HG03575 (cell line): ENCODE results near the gene SLC35G2.

Experiments used
- ATAC-seq: cut with Tn5 transposase; IDR thresholded peaks from one replicate; pipeline ENCODE4 v1.9.1; 2021; ENCODE audit not compliant: unreplicated experiment, insufficient number of reproducible peaks, low FRiP score; ENCODE audit errors: extremely low read depth

SLC35G2 gene

DNA sequence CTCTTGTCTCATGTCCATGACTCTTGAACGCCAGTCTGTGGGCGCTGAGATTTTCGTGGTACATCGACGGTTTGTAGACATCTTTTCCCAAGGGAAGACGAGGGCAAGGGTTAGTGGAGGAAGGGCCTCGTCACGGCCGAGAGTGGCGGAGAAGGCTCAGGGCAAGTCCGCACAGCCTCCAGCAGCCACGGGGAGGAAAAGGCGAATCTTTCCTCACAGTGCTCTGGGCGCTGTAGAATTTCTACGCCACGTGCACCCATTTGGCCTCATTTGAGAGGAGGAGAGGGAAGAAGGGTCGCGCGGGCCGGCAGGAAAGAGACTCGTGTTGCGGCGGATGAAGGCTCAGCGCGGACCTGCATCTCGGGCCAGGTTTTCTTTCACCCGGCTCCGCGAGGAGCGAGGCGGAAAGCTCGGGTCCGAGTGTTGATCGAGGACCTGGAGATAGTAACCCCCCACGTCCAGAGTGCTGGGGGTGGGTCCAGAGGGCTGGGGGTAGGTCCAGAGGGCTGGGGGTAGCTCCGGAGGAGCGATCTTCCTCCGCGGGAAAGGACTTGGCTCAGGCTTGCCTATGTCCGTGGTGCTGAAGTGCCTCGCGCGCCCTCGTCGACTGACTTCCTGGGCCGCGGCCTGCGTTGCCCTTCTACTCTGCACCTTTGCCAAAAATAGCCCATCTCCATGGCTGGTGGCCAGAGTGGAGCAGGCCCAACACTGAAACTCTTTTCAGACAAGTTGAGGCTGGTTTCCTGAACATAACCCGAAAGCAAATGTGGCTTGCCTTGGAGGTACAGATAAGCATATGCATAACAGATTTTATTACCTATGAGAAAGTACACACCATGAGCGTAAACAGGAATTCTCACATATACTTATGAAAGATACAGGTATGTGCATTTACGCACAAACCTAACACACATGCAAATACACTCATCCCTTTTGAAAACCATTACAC, 1.1 kb downstream of the SLC35G2 start:
- no peak for ATAC-seq

GRCh38 chr3:136831461-136831860, 12.5 kb downstream of the SLC35G2 start:
- ATAC-seq = no peak

- no peak for ATAC-seq
Observed at GRCh38 chr3:136835089-136835812, 16.3 kb downstream of the SLC35G2 start.

DNA sequence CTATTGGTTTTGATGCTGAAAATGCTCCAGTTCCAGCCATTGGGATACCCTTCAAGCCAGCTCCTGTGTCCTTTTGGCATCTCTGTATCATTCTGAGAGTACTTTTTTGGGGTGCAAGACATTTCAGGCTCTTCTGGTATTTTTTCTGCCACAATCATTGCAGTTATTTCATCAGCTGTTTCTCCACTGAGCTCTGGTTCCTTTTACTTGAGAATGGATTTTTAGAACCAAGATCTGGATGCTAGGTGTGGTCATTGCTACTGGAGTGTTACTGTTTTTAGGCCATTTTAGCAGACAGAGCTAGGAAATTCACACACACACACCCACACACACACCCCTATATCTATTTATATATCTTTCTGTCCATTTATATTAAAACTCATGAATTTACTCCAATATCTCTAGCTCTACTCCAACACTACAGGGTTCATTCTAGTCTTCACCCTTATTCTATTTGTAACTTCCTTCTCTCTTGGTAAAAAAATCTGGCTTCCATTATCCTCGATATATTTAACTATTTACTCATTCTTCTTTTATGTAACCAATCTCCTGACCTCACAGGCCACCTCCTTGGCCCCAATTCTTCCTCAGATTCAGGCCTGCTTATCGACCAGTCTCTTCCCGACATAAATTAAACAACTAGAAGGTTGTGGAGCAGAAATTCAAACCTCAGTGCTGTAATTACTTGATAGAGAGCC, 17.0 kb downstream of the SLC35G2 start:
- ATAC-seq = no peak

DNA sequence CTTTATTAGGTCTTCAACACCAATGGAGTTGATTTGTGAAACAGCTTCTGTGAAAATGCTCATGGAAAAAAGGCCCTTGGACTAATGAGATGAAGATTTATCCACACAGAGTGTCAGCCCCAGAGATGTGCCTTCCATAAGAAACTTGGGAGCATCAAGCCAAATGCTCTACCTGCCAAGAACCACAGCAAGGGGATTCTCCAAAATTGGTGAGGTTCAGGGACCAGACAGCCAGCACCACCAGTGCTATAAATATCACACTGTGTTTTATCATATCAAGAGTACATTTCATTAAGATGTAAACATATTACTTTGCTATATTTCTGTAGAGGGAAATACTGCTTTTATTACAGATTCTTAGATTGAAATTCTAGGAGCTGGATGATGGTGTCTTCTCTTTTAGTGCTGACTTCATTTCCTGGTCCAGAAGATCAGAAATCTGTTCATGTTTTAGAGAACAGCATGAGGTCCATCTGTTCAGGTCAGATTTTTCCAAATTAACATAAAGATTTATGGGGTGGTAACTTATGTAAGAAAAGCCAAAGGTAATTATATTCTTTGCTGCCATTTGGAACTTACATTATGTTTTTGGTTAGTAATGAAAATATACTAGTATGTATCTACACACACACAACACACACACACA, 17.7 kb downstream of the SLC35G2 start:
- no peak for ATAC-seq

GRCh38 chr3:136838641-136839555, 20.0 kb downstream of the SLC35G2 start:
- ATAC-seq = no peak

DNA sequence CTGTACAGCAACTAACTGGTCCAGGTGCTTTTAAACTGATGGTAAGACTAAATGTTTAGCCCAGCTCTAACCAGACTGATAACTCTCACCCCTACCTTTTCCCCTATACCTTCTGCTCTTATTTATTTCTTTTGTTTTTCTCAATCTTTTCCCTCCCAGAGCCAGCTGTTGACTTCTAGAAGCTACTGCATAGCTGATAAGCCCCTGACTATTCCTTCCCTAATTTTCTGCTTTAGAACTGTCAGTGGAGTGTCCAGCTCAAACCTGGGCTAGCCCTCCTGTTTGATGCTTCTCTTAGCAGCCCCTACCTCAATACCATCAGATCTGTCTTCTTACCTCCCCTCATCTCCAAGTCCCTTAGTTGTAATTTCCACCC, 20.6 kb downstream of the SLC35G2 start:
- ATAC-seq = no peak

DNA sequence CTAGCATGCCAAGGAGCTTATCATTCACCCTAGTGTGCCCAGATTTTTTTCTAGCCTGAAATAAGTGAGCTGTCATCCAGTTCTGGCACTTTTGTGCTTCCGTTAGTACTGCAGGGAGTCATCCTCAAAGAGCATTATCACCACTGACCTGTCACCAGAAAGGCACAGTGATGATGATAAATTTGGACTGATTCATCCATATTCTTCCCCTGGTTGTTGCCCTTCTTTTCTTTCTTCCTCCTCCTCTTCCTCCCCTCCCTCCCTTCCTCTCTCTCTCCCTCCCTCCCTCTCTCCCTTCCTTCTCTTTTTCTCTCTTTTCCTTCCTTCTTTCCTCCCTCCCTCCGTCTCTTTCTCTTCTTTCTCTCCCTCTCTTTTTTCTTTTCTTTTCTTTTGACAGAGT, 21.3 kb downstream of the SLC35G2 start:
- ATAC-seq = no peak

GRCh38 chr3:136842294-136842693, 23.4 kb downstream of the SLC35G2 start:
- no peak for ATAC-seq

GRCh38 chr3:136844724-136845123, 25.8 kb downstream of the SLC35G2 start:
- no peak for ATAC-seq

- no peak for ATAC-seq
Observed at GRCh38 chr3:136852180-136852579, 33.3 kb downstream of the SLC35G2 start.

DNA sequence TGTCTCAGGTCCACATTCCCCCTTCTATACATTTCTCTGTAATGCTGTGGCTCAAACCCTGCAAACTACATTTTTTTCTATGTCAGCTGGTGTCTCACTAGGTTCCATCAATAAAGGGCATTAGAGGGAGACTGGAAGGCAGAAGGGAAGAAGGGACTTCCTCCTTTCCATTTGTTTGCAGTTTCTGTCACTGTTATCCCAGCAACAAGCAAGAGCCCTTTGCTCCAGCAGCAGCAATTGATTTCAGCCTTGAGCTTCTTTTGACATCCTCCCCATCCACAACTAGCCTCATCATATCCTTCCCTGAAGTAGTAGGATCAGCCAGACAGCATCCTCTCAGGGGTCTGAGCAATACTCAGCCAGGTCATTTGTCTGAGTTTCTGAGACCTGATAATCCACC, 37.7 kb downstream of the SLC35G2 start:
- no peak for ATAC-seq

GRCh38 chr3:136858381-136858780, 39.5 kb downstream of the SLC35G2 start:
- ATAC-seq = no peak

DNA sequence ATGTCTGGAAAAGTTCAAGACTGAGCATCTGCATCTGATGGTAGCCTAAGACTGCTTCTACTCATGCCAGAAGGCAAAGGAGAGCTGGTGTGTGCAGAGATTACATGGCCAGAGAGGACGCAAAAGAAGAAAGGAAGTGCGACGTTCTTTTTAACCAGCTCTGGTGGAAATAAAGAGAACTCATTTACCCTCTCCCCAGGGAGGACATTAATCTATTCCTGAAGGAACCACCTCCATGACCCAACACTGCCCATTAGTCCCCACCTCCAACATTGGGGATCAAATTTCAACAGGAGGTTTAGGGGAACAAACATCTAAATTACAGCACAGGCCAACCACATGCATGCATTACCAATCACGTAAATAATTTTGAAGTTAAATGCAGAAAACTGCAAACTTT, 41.6 kb downstream of the SLC35G2 start:
- no peak for ATAC-seq

GRCh38 chr3:136861890-136862616, 43.1 kb downstream of the SLC35G2 start, which contains the start of gene NCK1:
Gene NCK1 (plus strand): TSS chr3:136862208. CDS start chr3:136928002, 65,794 bp downstream.
- peak; percentile 92 for ATAC-seq

DNA sequence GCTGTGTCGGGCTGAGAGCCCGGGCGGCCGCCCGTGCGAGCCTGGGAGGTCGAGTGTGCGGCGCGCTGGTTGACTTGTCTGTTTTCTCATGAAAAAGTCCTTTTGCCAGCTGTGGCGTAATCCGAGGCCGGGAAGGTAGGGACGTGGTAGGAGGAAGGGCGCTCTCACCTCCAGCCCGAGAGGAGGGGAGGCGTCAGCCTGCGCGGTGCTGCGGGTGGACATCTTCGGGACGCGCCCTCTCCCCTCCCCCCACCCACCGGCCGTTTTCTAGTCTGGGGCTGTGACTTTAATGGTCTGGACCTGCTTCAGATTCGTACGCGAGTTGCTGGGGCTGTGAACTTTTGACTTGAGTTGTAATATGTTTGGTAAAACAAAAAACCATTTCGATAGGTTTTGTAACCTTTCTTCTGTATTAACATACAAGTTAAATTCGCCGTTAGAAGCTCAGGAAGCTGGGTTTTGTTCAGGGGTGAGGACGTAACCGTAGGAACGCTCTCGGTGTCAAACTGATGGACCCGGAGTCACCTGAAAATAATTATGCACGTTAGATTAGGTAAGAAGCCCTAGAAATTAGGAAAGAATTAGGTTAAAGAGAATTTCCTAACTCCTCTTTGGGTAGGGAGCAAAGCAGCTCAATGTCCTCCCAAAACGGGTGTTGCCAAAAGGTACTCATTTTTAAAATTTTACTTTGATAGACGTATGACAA, 43.8 kb downstream of the SLC35G2 start:
- no peak for ATAC-seq

- no peak for ATAC-seq
Observed at GRCh38 chr3:136869282-136869681, 50.4 kb downstream of the SLC35G2 start.
